GM12874 (cell line): Measurements from ENCODE around the gene POLA1.

Source experiments
- TF ChIP-seq, protein P1 (sequence below): IDR thresholded peaks from 2 replicates; pipeline ENCODE4 v1.5.1; 2011; ENCODE audit warnings: low read depth, mild to moderate bottlenecking, control low read depth, low read length, moderate library complexity; ENCODE audit not compliant: insufficient read depth

Gene POLA1

DNA sequence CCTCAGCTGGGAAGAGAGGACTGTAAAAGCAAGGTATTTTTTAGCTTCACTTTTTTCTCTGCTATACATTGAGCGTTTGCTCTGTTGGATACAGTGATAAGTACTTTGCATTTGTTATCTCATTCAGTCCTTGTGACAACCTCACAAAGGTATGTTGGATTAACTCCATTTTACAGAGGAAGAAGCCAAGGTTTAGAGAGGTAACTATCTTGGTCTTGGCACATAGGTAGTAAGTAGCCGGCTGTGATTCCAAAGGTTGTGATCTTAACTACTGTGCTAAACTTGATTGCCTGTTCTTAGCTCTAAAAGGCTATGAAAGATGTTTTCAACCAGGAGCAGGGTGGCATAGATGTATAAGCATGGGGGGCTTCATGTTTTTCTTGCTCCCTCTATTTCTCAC lies 134.4 kb downstream of the POLA1 start:
- TF ChIP-seq, protein P1, sequence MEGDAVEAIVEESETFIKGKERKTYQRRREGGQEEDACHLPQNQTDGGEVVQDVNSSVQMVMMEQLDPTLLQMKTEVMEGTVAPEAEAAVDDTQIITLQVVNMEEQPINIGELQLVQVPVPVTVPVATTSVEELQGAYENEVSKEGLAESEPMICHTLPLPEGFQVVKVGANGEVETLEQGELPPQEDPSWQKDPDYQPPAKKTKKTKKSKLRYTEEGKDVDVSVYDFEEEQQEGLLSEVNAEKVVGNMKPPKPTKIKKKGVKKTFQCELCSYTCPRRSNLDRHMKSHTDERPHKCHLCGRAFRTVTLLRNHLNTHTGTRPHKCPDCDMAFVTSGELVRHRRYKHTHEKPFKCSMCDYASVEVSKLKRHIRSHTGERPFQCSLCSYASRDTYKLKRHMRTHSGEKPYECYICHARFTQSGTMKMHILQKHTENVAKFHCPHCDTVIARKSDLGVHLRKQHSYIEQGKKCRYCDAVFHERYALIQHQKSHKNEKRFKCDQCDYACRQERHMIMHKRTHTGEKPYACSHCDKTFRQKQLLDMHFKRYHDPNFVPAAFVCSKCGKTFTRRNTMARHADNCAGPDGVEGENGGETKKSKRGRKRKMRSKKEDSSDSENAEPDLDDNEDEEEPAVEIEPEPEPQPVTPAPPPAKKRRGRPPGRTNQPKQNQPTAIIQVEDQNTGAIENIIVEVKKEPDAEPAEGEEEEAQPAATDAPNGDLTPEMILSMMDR: no peak

DNA sequence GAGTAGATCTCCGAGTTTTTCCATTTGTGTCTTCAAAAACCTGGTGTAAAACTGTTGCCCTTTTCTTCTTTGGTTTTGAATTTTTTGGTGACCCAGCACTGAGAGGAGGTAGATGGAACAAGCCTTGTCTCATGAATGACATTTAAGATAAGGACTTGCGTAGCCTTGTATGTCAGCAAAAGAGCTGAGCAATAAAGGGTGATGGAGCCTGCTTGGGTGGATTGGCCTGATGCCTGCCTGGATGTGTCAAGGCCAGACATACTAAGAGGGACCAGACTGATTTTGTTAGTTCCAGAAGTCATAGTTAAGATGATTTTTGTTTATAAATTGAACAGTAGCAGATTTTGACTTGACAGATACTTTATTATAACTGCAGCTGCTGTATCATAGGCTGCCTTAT lies 134.9 kb downstream of the POLA1 start:
- TF ChIP-seq, protein P1: no peak

DNA sequence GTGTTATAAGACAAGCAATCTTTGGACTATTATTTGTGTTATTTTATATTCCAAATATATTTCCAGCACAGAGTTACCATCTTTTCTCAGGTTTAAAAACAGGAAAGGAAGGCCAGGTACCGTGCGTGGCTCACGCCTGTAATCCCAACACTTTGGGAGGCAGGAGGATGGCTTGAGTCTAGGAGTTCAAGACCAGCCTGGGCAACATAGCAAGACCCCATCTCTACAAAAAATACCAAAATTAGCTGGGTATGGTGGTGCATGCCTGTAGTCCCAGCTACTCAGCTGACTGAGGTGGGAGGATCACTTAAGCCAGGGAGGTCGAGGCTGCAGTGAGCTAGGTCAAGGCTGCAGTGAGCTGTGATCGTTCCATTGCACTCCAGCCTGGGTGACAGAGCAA lies 140.0 kb downstream of the POLA1 start:
- TF ChIP-seq, protein P1: no peak

DNA sequence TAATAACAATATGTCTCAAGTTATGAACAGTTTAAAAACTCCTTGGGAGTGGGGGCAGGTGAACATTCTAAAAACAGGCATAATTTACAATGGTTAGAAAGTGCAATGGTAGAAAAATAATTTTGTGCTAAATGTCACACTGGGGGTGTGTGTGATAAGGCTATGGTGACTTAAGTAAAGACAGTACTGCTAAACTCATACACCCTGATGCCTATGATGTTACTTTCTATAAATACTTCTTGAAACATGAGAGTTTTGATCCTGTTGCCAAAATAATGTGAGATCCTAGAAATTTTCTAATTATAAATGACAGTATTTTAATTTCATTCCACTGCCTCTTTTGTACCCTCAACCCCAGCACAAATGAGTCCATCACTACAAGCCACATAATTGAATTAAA lies 144.2 kb downstream of the POLA1 start:
- TF ChIP-seq, protein P1: no peak

DNA sequence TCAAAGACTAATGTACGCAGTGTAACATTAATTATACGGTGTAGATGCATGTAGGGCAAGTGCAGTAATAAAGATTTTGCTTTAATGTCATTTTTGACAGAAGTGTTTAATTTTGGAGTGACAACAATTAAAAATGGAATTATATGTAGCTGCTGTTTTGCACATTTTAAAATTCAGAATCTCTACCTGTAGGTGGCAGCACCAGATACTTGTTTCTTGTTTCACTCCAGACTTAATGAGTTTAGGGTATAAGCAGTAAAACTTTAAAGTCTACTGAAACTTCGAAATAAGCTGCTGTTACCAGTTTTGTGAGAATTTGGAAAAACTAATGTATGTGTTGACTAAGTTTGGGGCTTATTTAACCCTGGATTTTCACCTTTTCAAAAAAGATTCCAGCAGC lies 144.9 kb downstream of the POLA1 start:
- TF ChIP-seq, protein P1: peak; percentile 24; the same call in 1 of the 2 replicates

DNA sequence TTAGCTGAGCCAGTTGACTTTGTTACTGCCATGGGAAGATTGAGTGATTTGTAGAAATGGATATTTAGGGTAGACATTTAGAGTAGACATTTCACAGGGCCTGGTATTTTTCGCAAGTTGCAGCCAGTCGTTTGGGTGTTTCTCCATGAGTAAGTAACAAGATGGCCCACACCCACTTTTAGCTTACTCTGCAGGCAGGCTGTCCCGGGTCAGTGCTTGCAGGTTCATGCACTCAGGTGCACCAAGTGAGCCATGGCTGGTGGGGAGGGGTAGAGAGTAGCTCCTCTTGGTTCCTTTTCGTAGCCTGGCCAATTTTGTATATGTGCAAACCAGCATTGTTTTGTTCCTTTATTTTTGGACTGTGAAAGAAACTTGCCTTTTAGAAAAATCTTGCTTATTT lies 145.6 kb downstream of the POLA1 start:
- TF ChIP-seq, protein P1: no peak

DNA sequence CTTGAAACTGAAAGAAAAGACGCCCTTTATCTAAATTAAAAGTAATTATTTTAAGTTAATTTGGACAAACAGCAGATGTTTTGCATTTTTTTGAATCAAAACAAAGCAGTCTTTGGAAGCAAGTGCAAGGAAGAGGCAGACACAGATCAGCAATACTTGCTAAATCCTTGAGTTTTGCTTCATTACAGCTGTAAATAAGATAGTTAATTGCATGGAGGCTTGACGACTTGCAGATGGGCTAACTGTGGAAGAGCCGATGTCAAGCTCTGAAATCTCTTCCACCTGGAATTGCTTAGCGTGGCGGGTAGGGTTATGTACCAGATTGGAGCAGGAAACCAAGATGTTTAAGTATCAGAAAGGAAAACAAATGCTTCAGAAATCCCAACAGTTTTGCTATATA lies 148.8 kb downstream of the POLA1 start:
- TF ChIP-seq, protein P1: no peak
